ENCODE data around the gene NAAA. TPM values are rescaled to one million over a fixed set of nuclear protein-coding genes. Genes with fewer than 3 reads are reported as not detected.
"Not testable (repeated sequence)": the region's sequence is repeated elsewhere in the genome, so short reads cannot be mapped to it uniquely, and the experiment has no call there.

NAAA gene
- total RNA-seq, result 41.4 and 49.4 TPM in 2 replicates
- 3.8 TPM for polyA plus RNA-seq (2012)

DNA sequence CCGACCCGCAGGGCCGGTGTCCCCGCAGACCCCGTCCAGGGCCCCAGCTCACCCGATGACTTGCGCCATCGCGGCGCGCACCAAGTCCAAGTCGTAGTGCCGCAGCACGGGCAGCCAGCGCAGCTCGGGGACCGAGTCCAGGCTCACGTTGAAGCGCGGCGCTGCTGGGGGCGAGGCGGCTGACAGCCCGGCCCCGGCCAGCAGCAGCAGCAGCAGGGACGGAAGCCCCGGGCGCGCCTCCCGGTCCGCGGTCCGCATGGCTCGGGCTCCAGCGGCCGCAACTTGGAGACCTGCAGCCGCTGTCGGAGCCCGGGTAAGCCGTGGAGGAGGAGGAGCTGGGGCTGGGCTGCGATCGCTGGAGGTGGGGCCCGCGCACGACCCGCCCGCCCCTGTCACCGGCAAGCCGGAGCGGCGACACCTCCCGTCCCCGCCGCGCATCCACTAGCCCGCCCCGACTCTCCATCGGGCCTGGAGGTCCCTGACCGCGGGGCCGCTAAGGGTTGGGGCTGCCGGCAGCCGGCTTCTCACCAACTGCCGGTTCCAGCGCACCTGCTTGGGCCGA lies at the start of gene NAAA:
Gene NAAA (minus strand): TSS at position 322 of the 562 bp plus-strand sequence. CDS start 64 bp downstream, at position 258.
- peak; percentile 77 for DNase-seq (ENCODE audit: low read depth)

DNA sequence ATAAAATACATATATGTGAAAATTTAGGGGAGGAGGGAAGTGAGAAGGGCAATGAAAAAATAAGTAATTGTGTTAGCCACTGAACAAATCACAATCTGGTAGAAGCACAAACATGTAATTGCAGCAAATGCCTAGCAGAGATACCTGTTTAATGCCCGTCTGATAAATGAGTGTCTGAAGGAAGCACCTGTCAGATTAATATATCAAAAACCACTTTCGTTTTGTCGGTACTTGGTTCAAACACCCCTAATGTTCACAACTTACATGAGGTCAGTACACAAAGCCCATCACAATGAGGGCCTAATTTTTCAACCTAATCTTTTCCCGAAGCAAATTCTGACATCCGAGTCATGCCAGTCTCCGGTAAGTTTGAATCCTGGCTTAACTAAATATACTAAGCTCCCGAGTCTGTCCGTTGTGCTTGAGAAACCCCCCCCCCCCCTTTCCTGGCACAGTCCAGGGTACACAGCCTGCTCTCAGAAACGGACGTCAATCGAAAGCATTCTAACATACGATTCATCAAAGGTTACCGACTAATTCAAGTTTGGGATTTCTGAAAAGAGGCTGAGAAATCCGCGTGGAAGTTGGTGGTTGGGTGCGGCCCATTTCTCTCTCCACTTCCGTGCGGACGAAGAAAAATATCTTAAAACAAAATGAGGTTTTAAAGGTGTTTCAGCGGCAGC lies 49.2 kb upstream of the NAAA start:
- no peak for DNase-seq (ENCODE audit: low read depth)

DNA sequence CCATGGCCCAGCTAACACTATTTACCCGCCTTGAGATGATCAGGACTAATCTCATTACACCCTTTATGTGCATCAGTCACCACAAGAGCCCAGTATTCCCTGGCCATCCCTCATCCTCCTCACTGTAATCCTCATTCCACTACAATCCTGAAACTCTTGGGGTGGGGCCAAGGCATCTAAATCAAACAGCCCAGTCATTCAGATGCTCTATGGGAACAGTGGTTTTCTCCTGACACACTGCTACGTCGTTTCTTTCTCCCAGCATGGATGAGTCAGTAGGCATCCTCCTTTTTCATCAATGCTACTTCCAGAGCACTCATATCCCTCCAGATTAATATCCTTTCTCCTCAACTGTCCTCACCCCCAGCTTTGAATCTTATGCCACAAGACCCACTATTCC lies 44.3 kb upstream of the NAAA start:
- DNase-seq (ENCODE audit: low read depth), result peak; percentile 59

DNA sequence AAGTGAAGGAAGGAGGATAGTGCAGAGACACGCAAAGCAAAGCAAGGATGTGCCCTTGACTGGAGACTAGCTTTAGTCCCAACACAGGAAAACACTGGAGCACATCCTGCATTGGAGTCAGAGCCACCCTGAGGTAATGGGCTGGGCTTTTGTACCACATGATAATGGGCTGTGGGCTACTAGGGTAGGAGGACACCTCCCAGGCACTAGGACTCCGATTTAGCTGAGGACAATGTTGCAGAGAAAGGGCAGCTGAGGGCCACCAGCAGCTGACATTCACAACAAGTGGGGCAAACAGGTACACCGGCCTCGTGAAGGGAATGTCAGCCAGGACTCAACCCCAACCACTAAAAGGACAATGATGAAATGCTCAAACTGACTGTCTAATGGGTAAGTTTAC lies 39.8 kb upstream of the NAAA start:
- no peak for DNase-seq (ENCODE audit: low read depth)

DNA sequence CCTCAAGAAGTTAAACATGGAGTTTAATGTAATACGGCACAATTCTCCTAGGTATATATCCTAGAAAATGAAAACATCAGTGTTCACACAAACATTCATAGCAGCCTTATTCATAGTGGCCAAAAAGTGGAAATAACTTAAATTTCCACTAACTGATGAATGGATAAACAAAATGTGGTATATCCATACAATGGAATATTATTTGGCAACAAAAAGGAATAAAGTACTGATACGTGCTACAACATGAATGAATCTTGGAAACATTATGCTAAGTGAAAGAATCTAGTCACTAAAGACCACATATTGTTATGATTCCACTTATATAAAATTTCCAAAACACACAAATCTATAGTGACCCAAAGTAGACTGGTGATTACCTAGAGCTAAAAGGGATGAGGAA lies 35.4 kb upstream of the NAAA start:
- no peak for DNase-seq (ENCODE audit: low read depth)

DNA sequence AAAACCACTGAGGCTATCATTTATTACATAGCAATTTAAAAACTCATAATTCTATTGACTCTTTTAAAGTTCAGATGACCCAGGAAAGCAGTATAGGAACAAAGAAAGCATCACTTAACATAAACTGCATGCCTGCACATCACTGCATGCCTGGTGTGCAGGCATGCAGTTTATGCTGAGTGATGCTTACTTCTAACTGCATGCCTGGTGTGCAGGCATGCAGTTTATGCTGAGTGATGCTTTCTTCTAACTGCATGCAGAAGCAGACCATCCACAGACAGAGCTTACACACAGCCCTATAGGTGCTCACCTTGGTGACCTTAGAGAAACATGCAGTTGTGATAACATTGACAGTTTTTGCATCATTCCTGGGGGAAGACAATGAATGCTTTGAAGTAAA lies 33.0 kb upstream of the NAAA start:
- DNase-seq (ENCODE audit: low read depth), result no peak

DNA sequence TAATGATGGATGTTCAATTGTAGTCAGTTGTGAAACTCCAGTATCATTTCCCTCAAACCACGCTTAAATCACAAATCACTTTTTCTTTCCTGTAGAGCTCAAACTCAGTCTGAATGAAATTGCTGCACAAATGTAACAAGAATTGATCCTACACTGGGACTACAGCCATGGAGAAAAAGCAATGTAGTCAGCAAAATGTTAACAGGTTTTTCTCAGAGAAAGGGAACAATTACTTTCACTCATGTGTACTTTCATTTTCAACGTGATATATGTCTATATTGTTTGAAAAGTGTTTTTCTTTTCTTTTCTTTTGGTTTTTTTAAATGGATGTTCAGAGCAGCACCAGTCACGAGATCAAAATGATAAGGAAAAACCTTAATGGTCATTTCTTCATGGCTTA lies 27.3 kb upstream of the NAAA start:
- no peak for DNase-seq (ENCODE audit: low read depth)

DNA sequence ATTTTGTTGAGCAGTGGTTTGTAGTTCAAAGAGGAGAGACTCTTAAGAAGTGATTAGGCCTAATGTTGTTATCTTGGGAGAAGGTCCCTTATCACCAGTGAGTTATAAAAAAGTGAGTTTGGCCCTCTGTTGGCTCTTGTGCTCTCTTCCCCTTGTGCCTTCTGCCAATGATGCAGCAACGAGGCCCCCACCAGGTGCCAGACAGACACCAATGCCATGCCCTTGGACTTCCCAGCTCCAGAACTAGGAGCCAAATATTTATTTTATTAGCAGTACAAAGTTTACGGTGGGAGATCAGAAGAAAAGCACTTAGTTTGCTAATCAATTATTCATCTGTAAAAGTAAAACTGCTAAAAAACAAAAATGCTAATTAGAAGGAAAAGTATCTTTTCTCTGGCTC lies 22.7 kb upstream of the NAAA start:
- no peak for DNase-seq (ENCODE audit: low read depth)

DNA sequence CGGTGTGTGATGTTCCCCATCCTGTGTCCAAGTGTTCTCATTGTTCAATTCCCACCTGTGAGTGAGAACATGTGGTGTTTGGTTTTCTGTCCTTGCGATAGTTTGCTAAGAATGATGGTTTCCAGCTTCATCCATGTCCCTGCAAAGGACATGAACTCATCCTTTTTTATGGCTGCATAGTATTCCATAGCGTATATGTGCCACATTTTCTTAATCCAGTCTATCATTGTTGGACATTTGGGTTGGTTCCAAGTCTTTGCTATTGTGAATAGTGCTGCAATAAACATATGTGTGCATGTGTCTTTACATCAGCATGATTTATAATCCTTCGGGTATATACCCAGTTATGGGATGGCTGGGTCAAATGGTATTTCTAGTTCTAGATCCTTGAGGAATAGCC lies 21.3 kb upstream of the NAAA start:
- not testable (repeated sequence) for DNase-seq (ENCODE audit: low read depth)

DNA sequence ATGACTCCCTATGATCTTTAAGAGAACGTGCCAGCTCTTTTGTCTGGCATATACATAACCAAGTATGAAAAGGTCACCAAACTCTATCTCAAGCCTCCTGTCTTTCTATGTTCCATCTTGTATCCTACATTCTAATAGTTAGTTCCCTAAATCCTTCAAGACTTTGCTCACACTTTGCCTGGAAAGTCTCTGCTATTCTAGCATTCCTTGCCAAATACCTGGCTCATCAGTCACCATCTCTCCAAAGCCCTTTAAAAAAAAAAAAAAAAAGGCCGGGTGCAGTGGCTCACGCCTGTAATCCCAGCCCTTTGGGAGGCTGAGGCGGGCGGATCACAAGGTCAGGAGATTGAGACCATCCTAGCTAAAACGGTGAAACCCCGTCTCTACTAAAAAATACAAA lies 17.7 kb upstream of the NAAA start:
- DNase-seq (ENCODE audit: low read depth), result not testable (repeated sequence)

DNA sequence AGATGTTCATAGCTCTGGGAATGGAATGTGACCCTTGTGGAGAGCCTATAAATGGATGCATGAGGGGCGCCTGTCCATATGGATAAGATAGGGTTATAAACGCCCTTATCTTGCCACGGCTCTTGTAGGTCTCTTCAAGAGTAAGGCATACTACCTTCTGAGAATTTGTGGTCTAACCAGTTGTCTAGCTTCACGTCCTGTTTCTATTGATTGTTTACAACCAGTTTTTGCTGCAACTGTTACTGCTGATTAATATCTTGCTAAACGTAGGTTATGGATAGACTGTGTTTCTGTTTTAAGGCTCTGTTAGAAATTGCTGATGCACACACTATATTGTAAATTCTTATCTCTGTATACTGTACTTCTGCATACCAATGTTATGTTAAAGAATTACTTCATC lies 14.0 kb upstream of the NAAA start:
- DNase-seq (ENCODE audit: low read depth), result not testable (repeated sequence)

DNA sequence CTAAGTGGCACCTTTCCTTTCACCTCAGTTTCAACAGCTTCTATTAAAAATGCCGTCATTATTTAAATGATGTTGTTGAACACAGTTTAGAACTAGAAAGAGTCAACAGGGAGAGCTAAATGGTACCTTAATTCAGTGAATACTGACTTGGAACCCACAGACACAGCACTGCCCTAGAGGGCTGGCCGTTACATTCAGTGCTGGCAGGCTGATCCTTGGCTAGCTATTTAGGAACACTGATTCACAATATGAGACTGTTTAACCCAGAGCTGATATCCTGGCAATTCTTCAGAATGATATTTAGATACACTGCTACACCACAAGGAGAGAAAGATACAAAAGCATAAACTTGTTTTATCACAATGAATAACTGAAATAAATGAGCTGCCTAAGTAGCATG lies 12.7 kb upstream of the NAAA start:
- DNase-seq (ENCODE audit: low read depth), result no peak

DNA sequence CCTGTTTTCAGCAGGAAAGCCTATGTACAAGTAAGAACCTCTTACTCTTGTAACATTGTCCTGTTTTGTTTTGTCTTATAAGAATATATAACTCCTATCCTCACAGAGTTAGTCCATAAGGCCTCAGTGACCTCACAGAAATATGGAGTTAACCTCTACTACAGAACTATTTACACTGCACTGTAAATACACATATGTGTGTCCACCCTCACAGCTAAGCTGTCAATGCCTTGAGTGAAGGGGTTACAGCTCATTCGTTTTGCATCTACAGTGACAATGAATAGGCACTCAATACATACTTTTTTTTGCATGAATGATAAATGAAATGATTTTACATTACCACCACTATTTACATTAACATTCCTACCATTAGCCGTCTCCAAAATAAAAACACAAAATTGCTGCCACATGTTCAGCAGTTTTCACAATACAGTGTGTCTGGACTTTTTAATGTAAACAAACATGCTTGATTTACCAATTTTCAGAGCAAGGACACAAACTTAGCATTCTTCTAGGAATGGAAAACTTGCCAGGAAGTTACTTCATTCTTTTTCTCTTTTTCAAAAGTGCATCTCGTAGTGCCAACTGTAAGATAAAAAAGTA lies 9.5 kb upstream of the NAAA start:
- DNase-seq (ENCODE audit: low read depth), result no peak

DNA sequence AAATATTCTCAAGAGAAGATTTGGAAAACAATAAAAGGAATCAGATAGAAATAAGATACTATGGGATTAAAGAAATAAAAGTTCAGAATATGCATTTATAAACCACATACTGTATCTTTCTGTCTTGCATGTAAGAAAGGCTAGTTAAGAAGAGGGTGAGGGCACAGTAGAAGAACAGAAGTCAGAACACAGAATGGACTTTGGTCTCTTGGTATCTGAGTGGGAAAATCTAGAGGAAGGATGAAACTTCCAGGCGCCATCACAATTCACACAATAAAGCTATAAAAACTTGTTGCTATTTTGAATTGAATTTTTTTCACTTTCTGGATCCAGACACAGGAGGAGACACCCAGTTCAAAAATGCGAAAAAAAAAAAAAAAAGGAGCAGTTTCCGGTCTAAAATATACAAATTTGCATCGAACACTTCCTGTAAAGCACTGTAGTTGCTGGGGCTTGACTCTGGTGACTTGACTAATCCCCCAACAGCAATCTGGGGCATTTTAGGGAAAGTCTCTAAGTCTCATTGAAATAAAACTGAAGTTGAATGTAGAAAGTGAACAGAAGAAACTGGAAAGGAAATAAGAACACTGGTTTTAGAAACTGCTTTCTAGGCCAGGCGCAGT lies 8.1 kb upstream of the NAAA start:
- no peak for DNase-seq (ENCODE audit: low read depth)

DNA sequence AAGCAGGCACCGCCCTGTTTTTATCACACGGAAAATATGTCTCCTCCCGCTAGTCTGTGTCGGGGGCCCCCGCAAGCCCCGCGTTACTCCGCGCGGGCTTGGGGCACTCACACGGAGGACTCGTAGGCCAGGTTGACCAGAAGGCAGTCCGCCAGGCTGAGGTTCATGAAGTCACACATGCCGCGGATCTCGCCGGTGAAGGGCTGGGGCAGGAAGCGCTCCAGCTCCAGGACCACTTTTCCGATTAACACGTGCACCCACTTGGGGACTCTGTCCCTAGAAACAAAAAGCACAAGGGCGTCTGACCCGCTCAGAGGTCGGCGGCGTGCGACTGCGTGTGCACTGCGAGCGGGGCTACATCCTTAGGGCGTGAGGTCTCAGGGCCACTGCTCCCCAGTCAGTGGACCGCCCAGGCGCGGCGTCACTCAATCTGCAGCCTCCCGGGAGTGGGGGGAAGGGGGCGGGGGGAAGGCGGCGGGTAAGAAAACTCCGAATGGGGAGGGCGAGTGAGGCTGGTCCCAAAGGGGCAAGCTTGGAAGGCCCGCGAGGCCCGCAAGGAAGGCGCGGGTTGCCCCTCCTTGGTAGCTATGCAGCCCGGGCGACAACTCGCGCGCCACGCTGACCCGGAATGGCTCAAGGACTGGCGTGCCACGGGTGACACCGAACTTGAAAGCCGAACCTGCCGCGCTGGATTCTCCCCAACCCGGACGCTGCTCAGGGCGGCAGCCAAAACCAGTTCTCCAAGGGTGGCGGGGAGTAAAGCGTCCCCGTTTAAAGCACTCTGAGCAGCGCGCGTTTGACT lies 722 bp downstream of the NAAA start:
- peak; percentile 68 for DNase-seq (ENCODE audit: low read depth)

DNA sequence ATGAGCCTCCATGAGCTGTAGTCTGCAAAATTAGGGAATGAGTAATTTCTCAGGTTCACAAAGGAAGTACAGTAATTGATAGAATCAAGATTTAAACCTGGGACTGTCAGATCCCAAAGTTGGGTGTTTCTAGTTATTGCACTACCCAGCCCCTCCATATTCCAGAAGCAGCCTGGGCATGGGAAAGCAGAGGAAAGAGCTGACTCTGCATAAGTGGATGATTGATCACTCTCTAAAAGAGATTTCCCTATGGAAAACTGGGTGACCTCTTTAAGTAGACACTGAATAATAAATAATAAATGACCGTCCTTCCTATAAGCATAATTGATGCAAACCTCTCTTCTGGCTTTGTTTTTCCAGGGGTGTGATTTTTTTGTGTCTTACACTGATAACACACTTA lies 5.2 kb downstream of the NAAA start:
- no peak for DNase-seq (ENCODE audit: low read depth)

DNA sequence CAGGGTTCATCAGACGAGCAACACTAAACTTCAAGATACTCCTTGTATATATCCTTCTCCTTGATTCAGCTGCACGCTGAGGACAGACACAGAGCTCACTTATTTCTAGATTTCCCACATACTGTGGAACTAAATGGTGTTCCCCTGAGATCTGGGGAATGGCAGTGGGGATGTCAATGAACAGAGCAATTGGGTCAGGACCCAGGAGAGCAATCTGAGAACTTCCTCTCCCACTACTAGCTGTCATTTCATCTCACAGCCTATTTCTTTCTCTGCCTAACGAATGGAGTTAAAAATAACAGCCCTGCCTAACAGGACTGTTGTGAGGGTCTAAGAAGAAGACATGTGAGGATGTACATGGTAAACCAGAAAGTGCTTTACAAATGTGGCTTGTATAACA lies 10.7 kb downstream of the NAAA start:
- no peak for DNase-seq (ENCODE audit: low read depth)

DNA sequence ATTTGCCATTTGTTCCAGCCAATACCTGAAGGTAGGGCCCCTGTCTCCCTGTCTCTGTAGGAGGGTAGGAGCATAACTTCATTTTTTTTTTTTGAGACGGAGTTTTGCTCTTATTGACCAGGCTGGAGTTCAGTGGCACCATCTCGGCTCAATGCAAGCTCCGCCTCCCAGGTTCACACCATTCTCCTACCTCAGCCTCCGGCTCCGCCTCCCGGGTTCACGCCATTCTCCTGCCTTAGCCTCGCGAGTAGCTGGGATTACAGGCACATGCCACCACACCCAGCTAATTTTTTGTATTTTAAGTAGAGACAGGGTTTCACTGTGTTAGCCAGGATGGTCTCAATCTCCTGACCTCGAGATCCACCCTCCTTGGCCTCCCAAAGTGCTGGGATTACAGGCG lies 15.9 kb downstream of the NAAA start:
- DNase-seq (ENCODE audit: low read depth), result not testable (repeated sequence)

DNA sequence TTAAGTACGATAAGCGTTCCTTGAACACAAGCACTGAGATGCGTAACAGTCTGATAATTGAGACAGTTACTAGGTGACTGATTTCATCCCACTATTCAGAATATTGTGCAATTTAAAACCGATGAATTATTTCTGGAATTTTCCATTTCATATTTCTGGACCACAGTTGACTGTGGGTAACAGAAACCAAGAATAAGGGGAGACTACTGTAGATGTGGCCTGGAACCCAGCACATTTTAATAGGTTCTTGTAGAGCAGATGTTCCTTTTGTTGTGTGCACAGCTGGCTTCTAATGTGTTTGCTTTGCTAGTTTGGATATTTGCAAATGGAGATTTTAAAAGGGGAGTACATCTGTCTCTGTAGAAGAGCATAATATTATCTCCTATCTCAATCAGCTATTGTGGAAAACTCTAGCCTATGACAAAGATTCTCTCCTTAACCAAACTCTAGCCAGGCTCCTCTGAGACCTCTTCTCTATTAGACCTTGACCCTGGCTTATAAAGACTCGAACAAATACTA lies 16.4 kb downstream of the NAAA start:
- no peak for DNase-seq (ENCODE audit: low read depth)

DNA sequence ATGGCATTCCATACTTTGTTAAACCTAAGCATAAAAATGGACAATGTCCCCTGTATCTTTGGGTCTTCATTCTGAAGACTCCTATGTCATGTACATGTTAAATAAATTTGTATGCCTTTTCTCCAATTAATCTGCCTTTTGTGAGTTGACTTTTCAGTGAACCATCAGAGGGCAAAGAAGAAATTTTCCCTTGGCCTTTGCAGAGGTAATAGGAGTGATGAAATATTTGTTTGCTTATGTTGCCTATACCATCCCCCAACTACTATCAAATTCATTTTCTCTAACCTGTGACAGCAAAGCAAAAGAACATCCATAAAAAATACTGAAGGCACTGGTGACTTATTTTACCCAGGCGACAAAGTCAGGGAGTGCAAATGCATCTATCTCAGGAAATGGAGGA lies 18.2 kb downstream of the NAAA start:
- no peak for DNase-seq (ENCODE audit: low read depth)

DNA sequence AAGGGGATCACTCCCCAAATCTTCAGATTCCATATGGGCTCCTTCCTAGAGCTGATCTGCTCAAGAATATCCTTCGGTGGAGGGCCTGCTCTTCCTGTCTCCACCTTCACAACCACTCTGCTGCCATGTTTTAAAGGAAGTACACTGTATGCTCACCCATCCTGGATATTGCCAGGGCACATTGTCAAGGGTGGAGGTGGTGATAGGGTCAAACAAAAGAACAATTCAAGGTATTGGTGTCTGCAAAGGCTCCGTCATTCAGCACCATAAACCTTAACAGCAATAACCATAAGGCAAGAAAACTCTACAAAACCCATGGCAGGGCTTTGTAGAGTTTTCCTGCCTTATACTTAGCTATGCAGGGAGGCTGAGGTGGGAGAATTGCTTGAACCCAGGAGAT lies 18.9 kb downstream of the NAAA start:
- no peak for DNase-seq (ENCODE audit: low read depth)
